ENCODE data around the gene FMN1.

DNA sequence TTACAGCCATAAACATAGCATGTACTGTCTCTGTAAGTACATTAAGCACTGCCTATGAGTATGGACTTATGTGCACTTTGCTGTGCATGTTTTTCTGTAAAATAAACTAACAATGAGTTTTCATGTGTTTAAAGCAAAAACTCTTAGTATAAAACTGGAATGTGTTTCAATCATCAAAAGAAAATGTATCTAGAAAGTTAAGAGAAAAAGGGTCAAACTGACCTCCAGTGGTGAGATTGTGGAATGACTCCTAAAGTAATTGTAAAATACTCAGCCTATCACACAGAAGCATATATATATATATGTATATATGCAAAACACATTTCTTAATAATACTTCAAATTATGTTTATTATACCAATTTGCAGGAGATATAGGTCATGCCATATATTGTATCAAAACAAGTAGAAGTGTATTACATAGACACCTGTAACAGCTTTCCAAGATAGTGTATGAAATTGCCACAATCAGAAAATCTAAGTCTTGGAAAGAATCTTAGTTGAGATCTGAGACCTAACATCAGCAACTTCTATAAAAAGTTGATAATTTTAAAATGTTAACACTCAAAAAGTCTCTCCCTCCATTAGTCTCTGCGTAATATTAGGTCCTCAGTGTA is 199.6 kb downstream of the FMN1 start:
- no peak for TF ChIP-seq CEBPB (IDR thresholded peaks at IDR 0.05; ENCODE audit: low read depth, low read length)
- no peak for TF ChIP-seq POLR2A (IDR thresholded peaks at IDR 0.05; ENCODE audit: control extremely low read depth in 1 of 2, low read depth in 2 of 2, low read length in 2 of 2)
- no peak for TF ChIP-seq SIN3A (conservative IDR thresholded peaks at IDR 0.05 in 1 of 2, IDR thresholded peaks at IDR 0.05 in 1 of 2; ENCODE audit: low read depth in 1 of 2, low read length in 2 of 2)
- TF ChIP-seq EP300 (IDR thresholded peaks at IDR 0.05; ENCODE audit: borderline replicate concordance in 1 of 2, low read depth in 2 of 2, low read length in 2 of 2): no peak
- TF ChIP-seq GABPA (IDR thresholded peaks at IDR 0.05; ENCODE audit: borderline replicate concordance, insufficient read depth, low read length): no peak
